ENCODE data around the gene BBX.
A peak's percentile ranks its signal among the peaks of the same experiment; 100 is the strongest.

BBX gene

DNA sequence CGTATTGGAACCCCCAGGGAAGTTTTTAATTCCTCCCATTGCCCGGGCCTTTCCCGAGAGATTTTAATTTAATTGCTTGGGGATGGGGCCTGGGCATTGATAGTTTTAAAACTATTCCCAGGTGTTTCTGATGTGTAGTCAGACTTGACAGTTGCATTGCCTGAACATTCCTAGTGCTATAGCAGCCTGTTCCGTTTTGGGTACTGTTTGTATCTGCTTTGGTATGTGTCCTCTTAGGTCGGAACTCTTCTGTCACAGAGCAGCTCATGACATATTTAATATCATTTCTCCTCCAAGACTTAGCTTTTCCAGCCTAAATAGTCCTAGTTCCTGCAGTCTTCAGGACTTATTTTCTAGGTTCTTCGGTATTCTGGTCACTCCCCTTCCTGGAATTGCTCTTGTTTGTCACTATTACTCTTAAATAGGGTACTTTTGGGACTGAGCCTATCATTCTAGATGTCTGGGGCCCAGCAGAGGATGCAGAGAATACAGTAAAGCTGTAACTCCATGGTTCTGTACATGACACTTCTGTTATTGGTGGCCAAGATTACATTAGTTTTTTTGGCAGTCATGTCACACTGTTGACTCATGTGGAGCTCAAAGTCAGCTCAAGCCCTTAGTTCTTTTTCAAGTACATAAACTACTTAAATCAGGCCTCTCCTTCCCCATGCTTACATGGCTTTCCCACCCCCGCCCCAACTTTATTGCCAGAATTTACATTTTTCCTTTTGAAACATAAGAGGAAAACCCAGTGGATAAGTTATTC is 81.5 kb downstream of the BBX start:
- DNase-seq: no peak

DNA sequence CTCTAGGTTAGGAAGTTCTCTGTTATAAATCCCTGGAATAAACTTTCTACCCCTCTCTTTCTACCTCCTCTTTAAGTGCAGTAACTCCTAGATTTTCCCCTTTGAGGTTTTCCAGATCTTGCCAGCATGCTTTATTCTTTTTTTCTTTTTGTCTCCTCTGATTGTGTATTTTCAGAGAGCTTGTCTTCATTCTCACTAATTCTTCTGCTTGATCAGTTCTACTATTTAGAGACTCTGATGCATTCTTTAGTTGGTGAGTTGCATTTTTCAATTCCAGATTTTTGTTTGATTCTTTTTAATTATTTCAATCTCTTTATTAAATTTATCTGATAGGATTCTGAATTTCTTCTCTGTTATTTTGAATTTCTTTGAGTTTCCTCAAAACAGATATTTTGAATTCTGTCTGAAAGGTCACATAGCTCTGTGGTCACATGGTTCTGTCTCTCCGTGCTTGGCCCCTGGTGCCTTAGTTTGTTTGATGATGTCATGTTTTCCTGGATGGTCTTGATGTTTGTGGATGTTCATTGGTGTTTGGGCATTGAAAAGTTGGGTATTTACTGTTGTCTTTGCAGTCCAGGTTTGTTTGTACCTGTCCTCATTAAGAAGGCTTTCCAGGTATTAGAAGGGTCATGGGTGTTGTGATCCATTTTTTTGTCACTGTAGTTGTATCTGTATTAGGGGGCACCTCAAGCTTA is 89.2 kb downstream of the BBX start:
- DNase-seq: no peak

DNA sequence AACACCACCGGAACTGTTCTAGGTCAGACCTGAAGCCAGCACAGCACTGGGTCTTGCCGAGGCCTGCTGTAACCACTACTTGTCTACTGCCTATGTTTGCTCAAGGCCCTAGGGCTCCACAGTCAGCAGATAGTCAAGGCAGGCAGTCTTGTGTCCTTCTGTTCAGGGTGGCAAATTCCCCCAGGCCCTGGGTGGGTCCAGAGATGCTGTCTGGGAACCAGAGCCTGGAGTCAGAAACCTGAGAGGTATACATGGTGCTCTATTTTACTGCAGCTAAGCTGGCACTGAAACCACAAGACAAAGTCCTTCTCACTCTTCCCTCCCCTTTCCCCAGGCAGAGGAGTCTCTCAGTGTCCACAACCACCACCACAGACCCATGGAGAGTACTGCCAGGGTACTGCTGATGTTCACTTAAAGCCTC is 89.9 kb downstream of the BBX start:
- DNase-seq: no peak

DNA sequence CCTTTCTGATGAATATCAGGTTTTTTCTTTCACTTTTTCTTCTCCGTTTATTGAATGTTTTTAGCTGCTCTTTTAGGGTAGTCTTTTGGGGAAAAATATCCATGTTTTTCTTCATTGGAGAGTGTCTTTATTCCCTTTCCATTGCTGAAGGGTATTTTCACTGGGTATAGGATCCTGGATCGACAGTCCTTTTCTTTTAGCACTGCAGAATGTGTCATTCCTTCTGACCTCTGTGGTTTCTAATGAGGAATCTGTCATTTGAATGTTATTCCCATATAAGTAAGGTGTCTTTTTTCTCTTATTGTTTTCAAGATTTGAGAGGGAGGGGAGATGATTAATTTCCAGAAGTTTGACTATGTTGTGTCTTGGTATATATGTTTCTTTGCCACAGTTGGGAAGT is 96.8 kb downstream of the BBX start:
- DNase-seq: no peak

DNA sequence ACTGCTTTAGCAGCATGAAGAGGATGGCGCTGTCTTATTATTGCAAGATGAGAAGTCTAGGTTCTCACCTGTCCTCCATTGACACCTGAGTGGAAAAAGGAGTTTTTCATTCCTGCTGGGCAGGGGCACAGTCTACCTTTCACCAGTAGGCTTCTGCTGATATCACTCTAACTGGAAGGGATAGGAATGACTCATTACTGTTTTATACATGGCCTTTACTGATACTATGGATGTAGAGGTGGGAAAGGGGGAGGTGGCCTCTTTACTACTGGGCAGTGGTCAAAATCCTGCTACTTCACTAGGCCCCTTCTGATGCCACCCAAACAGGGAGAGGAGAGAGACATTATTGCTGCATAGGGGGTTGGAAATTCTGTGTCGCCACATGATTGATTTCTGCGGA is 97.8 kb downstream of the BBX start:
- DNase-seq: no peak

DNA sequence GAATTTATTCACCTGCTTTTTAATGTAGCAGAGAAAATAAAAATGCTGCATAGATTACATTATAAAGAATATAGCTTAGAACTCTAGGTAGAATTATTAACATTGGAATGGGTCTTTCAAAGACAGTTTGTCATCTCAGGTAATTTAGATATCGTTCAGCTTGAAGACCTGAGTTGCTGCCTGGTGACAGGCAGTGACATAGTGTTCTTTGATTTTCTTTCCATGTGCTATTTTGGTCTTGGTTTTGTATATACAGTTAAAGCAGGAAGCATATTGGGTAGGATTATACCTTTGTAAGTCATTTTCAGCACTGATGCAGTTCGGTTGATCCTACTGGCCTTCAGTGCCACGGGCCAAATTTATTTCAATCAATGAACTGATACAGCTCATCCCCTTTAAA is 98.7 kb downstream of the BBX start:
- no peak for DNase-seq

DNA sequence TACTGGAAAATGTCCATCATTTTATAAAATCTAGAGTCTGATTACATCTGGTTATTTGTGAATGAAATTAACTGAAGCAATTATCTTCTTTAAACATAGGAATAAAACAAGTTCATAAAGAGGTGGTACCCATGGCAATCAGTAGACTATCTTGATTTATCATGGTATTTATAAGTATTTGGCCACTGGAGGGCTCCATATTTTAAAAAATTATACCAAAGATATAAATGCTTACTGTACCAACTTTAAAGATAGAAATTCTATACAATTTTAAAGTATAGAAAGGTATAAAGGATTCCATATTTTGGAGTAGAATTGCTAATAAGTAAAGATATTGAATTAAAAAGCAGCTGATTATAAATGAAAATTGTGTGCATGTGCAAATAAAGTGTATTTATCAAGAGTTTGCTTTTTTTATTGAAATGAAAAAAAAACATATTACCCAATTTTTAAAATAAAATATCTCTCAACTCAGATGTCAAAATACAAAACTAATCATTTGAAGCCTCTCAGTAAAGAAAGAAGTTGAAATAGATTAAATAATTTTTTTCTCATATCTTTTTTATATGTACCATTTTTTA is 105.3 kb downstream of the BBX start:
- no peak for DNase-seq

DNA sequence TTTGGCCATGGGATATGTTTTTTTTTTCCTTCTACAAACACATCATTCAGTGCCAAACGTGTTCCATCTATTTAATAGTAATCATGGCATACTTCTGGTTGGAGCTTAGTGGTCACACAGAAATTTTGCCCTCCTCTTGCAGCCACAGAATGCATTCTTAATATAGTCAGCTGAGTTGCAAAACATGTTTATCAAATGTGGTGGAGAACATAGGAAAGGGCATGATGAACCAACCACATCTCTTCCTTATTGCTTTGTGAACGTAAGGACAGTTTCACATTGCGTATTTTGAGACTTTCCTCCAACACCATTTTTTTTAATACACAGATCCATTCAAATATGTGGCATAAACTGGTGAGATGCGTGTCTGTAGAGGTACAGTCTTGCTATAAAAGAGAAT is 106.8 kb downstream of the BBX start:
- no peak for DNase-seq

DNA sequence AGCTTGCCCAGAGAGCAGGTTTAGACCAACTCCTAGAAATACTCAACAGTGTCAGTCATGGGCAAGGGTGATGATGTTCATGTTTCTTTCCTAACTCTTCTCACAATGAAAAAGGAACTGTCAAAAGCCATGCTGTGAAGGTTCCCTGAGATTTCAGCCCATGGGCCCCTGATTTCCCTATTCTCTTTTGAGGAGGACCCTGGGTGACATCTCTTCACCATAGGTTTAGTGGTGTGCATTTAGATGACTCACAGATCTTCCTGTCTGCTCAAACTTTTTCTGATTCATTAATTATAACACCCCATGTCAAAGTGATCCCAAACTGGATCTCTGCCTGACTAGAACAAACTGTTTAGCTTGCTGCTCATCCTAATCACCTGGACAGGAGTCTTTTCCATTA is 108.0 kb downstream of the BBX start:
- DNase-seq: peak; percentile 9

DNA sequence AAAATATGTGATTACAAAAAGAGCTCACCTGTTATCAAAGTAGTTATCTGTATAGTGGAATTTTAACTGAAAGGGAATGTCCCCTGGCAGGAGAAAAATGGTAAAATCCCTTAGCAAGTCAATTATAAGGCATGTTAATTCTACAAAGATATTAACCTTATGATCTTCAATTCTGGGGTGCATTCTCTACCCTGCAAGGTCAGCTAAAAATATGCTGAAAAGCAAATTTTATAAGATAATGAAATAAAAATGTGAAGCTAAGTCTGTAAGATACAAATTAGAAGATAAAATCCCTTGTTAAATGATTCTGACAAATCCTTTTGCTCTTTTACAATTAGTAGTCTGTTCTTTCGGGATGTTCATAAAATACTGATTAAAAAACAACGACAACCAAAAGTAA is 109.8 kb downstream of the BBX start:
- DNase-seq: no peak

DNA sequence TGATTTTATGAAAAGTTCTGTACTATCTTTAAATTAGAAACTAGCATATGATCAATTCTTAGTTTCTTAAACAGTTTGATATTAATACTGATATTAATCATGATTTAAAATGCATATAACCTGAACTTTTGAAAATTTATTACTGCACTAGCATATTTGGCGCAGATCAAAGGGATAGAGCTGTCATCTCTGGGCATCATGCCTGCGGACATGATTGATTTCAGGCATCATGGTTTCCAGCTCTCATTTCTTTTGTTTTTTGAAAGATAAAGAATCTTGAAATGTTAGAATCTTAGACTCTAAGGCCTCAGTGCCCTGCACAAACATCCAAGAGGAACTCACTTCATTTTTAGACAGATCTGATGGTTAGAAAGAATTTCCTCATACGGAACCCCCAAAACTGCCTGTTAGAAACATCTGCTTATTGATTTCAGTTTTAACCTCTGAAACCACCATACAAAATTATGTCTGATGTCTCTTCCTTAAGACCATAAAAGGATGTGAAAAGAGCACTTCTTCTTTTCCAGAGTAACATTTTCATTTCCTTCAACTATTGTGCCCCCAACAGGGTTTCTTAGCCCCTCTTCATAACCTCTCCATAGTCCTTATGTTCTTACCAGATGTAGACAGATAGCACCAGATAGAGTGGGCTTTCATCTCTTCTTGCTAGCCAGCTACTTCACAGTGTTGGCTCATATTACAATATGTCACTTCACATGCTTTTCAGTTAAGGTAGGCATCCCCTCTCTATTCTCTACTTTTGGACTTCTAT is 110.8 kb downstream of the BBX start:
- no peak for DNase-seq

DNA sequence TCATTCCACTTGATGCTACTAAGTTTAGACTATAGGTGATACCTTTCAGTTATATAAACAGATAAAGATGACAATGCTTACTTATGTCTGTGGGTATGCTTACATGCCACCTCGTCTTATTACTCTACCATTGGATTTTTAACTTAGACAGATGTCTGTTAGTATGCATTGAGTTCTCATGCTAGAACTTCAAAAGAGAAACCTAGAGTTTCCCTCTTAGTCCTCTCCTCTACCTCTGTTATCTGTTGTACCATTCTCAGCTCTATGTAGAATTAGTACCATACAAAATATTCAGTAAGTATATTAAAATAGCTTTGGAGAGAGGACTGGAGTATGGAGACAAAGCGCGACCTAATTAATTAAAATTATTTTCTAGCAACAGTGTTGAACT is 111.3 kb downstream of the BBX start:
- no peak for DNase-seq

DNA sequence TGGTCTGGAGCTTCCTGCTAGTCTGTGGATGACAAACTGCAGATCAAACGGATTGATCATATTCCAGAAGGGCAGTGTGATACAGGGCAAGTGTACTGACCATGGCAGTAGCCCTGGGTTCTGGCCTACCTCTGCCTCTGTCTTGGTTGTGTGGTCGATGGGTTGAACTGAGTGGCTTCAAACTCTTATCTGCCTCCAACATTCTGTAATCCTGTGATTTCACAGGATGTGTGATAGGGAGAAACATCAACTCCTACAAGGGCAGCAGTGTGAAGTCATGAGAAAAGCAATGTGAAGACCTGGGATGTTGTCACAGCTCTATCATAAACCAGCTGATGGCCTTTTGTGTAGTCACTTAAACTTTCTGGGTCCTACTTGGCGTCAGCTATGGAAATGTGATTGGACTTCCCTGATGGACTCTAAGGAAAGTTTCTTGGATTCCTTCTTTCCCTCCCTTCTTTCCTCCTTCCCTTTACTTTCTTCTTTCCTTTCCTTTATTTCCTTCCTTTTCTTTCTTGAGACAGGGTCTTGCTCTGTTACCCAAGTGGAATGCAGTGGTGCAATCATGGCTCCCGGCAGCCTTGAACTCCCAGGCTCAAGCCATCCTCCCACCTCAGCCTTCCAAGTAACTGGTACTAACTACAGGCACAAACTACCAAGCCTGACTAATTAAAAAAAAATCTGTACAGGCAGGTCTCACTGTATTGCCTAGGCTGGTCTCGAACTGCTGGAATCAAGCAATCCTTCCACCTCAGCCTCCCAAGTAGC is 114.8 kb downstream of the BBX start:
- DNase-seq: no peak

DNA sequence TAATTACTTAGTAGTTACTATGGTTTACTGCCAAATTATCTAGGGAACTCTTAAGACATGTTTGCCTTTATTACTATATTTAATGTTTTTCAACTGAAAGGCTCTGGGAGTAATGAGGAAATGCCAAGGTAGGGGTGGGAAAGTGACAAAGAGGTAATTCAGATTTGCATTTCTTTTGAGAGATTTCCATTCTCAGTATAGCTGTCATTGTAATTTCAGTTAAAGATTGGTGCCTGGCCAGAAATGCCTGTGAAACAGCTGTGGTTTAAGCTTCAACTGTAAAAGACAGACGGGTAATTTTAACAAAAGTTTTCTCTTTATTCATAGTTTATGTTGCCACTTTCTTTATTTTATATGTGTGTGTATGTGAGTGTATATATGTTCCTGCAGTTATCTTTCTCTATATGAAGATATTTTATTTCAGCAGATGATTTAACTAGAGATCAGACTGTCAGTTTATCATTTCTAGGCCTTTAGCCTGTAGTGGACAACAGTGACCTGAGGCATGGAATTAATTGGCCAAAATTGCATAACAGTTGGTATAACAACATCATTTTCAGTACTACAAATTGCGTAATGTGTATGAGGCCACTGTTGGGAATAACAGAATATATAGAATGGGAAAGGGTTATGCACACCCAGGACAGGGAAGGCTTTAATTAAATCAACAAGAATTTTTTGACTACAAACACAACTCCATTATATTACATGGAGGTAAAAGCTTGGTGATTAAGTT is 119.0 kb downstream of the BBX start:
- DNase-seq: no peak

DNA sequence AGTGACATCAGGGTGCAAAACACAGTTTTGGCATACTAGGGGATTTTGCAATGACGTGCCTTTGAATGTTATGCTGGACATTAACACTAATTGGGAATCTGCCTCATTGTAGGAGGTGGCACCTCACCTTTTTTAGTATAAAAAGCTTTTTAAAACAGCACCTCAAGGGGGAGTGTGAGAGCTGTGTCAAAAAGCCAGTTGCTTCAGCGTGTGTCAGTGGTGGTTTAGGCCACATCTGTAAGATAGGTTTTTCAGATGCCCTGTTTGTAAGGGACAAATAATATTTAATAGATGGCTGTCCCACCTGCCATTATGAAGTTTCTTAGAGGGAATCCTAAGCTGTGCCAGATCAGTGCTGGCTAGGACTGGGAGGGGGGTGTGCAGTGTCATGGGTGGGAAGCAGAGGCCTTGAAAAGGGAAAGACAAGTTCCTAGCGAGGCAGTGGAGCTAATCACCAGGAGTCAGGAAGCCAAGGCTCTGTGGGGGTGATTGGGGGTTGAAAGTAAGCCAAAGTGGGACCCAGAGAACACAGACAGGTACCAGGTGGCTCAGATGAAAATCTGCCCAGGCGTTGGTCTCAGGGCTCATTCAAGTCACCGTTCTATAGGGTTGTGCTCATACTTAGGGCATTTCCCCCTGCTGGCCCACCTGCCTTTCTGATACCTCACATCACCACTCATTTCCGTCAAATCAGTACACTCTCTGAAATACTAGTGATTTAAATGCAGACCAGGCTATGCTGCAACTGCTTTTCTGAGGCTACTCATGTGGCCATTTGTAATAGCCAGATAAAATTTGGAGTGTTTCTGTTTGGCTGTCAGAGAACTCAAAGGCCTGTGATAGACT is 120.5 kb downstream of the BBX start:
- no peak for DNase-seq

DNA sequence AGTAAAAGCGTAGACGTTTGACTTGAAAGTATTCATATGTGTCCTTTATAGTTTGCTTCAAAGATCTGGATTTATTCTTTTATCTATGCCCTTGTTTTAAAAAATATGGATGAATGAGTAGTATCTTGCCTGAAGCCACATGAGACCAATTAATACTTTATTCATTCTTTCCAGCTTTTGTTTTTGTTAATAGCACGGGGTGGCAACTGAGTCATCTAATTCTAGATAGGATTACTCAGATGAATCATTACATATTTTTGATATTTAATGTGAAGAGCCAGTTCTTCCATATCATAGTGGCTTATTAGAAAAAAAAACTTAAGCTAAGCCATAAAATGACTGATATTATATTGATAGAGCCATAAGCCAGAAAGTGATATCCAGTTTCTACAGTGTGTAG is 121.9 kb downstream of the BBX start:
- no peak for DNase-seq

DNA sequence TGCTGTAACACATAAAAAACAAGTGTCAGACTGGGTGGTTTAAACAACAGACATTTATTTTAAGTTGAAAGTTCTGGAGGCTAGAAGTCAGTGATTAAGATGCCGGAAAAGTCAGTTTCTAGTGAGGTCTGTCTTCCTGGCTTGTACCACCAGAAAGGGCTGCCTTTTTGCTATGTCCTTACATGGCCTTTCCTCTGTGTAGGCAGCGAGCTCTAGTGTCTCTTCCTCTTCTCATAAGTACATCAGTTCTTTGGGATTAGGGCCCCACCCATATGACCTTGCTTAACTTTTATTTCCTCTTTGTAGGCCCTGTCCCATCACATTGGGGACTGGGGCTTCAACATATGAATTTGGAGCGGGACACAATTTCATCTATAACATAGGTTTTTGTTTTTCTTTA is 128.0 kb downstream of the BBX start:
- DNase-seq: no peak

DNA sequence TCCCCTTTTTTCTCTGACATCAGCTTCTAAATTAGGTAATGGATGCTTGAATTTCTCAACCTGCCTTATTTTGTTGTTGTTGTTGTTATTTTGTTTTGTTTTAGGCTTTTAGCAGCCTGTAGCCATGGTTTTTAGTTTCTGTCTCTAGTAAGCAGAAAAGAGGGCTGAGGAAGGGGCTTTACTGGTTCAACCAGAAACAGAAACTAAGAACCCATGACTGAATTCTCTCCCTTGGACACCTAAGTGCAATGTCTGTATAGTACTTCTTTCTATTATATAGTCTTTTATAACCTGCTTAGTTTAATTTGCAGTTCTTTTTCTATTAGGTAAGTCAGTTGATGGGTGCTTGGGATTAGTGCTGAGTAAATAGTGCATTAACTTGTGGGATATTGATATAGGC is 129.0 kb downstream of the BBX start:
- DNase-seq: no peak

DNA sequence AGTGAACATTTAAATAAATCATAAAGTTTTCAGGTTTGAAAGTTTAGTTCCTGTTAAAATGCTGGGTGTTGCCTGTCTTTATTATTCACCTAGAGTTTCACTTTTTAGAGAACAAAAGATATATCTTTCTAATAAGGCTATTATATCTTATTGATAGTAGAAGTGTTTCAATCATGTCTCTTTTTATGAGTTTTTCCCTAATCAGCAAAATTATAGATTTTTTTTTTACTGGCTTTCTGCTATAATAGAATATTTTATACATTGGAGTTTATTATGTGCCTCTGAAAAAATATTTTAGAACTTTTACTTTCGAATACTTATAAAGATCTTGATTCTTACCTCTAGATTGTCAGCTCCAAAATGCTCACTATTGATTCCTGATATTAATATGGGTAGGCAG is 131.5 kb downstream of the BBX start:
- no peak for DNase-seq

DNA sequence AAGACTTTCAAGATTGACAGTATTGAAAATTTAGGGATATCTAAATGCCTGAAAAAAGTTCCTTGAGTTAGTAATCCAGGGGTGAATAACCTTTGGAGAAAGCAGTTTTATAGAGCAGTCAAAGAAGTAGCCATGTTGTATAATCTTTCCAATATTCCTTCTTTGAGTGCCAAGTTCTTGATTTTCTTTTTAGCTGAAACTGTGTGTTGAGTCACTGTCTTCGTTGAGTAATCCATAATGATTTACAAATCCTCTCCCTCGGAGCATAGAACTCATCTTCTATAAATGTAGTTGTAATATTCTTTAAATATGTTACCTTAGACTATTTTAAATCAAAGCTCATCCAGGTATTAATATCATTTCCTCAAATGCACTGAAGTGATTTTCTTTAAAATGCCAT is 135.2 kb downstream of the BBX start:
- no peak for DNase-seq

DNA sequence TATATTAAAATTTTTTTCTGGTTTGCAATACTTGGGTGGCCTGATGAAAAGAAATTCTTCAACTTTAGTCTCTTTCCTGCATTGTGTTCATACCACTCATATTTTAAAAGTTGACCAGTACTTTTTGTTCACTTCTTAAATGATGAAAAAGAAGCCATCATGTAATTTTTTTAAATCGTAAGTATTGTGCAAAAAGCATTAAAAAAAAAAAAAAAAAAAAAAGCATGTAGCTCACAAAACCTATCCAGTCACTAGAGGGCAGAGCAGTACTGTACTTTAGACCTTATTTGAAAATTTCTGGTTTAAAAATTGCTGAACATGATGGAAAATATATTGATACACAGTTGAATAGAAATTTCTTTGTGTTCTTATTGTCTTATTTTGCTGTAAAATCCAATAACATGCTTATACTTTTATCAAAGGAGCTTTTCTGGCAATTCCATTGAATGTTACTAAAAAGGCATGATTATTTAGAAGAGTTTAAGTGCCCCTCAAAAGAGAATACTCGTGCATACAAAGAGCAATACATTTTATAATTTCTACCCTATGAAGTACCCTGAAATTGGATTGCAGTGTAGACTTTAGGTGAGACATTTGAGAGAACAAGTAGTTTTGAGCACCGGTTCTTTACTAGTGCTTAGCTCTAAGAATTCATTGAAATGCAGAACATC is 137.7 kb downstream of the BBX start:
- peak; percentile 22 for DNase-seq

Data from CD4-positive, alpha-beta T cell treated with Interleukin-4 for 4 hours (primary cell).